DMS114 treated with DMSO at 0.1 percent for 48 hours (cell line): ENCODE measurements around the gene HOXD3.
A peak's percentile ranks its signal among the peaks of the same experiment; 100 is the strongest.

Experiments
- DNase-seq: peaks from one replicate; lab custom pipeline; 2025; ENCODE audit not compliant: unreplicated experiment; lab: John Stamatoyannopoulos, UW

HOXD3 gene

DNA sequence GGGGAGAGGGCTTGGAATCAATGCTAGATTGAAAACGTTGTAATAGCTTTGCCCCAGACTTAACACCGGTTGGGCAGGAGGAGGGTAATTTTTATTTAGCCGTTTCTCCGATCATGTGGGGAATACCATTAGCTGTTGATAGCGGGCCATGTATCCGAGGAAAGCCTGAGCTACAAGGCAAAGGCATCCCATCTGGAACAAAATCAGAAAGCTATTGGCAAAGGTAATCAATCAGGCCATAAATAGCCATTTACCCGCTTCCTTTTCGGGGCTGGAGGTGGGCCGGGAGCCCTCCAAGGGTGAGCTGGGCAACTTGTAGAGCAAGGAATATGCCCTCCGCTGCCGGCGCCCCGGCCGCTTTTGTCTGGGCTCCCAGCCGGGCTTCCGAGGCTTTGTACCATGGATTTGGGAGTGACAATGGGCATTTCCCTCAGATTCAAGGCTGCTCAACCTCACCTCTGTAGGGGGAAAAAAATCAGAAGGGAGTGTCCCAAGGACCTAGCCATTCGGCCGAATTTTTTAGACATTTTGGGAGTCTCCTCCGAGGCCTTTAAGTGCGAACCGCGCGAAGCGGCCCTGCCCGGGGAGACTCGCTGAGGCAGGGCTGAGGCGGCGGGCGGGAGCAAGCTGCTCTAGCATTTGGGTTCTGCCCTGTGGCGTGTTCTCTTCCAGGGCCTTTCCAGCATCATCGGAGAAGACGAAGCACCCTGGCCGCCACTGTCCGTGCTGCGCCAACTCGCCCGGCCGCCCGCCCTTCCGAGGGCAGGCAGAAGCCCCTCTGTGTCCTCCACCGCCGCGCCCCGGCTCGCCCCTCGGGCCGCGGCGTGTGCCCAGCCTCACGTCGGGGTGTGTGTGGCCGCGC is 35.7 kb upstream of the HOXD3 start:
- no peak for DNase-seq

DNA sequence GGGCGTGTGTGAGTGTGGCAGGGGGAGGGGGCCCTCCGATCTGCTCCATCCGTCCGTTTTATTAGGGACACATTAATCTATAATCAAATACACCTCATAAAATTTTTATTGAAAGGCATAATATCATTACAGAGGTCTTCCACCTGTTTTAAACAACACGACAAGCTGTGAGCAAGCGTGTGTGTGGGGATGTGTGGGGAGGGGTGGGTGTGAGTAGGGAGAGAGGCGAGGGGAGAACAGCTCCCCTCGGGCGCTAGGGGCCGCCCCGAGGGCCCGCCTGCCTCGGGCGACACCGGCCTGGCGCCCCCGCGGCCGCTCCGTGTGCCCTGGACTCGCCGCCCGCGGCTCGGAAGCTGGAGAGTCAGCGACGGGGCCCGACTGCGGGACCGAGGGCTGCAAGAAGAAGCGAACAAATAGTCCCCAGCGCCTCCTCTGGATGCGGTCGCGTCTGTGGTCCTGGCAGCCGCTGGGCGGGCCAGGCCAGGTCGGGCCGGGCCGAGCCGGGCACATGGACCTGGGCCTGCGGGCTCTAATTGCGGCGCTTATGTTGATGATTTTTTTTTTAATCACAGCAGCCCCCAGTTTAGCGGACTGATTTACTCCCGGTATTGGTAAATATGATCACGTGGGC is 34.9 kb upstream of the HOXD3 start:
- no peak for DNase-seq

DNA sequence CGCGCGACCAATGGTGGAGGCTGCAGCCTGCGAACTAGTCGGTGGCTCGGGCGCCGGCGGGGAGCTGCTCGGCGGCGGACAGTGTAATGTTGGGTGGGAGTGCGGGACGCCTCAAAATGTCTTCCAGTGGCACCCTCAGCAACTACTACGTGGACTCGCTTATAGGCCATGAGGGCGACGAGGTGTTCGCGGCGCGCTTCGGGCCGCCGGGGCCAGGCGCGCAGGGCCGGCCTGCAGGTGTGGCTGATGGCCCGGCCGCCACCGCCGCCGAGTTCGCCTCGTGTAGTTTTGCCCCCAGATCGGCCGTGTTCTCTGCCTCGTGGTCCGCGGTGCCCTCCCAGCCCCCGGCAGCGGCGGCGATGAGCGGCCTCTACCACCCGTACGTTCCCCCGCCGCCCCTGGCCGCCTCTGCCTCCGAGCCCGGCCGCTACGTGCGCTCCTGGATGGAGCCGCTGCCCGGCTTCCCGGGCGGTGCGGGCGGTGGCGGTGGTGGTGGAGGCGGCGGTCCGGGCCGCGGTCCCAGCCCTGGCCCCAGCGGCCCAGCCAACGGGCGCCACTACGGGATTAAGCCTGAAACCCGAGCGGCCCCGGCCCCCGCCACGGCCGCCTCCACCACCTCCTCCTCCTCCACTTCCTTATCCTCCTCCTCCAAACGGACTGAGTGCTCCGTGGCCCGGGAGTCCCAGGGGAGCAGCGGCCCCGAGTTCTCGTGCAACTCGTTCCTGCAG is 34.3 kb upstream of the HOXD3 start, which contains the start of gene HOXD9:
TSS of gene HOXD9 (plus strand) at position 37 of the 728 bp plus-strand sequence. CDS start at position 87, 50 bp downstream.
- DNase-seq, result no peak

DNA sequence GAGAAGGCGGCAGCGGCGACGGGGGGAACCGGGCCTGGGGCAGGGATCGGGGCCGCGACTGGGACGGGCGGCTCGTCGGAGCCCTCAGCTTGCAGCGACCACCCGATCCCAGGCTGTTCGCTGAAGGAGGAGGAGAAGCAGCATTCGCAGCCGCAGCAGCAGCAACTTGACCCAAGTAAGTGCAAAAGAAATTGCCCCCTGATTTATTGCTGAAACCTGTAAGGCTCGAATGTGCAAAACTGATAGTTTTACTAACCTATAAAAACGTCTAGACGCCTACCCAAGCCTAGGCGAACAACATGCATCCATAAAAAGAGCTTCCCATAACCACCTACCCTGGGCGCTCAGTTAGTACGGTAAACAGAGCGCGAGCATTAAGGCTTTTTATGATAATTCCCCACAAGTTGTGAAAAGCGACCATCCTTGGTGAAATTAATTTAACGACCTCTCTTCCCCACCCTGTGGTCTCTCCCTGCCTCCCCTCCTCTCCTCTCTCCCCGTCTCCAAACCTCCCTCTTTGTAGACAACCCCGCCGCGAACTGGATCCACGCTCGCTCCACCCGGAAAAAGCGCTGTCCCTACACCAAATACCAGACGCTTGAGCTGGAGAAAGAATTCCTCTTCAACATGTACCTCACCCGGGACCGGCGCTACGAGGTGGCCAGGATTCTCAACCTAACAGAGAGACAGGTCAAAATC is 33.5 kb upstream of the HOXD3 start:
- no peak for DNase-seq

DNA sequence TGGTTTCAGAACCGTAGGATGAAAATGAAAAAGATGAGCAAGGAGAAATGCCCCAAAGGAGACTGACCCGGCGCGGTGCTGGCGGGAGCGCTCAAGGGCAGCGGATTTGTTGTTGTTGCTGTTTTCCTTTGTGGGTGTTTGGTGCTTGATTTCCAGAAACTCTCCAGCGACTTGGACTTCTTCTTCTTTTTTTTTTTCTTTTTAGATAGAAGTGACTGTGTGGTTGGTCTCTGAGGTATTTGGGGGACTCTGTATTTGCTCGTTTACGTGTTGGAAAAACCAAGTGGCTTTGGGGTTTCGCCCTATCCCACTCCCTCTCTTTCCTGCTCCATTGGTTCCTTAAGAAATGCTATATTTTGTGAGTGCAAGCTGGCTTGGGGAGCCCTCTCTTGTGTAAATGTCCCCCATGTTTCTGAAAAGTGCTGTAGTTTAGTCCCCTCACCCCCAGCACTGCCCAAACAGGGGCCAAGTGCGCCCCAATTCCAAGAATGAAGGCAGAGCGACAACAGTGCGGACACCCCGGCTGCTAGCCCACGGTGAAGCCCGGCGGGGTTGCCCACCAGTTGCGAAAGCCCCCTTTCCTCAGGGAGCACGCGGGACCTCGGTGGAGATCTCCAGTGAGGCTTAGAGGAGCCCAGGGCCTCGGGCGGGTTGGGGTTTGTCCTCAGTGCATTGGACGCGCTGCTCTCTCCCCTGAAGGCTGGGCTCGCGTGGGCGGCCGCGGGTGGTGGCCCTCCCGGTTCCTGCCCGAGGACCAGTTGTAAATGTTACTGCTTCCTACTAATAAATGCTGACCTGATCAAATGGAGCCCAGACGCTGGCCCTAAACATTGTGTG is 32.8 kb upstream of the HOXD3 start:
- no peak for DNase-seq

DNA sequence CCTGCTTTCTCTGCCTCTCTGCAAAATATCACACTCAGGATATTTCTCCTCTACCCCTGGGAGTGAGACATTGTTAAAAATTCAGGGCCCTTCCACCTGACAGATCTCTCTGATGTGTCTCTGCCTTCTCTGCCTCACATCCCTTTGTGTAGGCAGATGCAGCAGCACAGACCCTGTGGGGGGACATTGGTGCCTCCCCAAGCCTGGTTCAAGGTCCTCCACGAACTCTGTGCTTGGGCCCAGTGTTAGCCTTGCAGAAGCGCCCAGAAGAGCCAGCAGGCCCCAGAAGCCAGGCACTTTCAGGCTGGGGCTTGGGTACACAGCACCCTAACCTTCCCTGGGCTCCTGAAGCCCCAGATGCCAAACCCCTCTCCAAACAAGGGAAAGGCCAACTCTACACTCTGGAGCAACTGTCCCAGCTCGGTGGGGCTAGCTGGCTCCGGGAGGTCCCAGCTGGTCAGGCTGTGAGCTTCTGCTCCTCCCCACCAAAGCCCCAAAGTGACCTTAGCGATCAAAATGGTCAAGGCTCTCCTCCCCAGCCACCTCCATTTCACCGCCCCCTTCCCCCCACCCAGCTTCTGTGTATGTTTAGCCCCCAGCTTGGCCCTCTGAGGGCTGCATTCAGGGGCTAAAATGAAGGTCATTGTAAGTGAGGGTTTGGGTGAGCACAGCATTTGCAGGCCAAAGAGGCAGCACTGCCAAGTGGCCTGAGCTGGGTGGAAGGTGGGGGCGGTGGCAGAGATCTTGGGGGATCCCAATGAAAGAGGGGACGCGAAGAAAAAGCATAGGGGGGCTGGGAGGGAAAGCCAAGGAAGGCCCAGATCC is 31.9 kb upstream of the HOXD3 start:
- DNase-seq, result no peak

DNA sequence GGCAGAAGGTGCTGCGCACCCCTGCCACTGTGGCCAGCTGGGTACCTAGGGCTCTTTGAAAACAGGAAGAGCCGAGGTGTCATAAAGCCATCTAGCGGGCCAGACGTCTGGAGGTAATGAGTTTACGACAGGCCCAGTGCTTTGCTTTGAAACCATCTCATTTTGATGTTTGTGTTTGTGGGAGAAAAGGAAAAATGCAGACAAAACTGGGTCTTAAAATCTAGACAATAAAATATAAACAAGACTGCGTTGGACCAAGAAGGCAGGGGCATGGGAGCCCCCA is 31.4 kb upstream of the HOXD3 start:
- no peak for DNase-seq

DNA sequence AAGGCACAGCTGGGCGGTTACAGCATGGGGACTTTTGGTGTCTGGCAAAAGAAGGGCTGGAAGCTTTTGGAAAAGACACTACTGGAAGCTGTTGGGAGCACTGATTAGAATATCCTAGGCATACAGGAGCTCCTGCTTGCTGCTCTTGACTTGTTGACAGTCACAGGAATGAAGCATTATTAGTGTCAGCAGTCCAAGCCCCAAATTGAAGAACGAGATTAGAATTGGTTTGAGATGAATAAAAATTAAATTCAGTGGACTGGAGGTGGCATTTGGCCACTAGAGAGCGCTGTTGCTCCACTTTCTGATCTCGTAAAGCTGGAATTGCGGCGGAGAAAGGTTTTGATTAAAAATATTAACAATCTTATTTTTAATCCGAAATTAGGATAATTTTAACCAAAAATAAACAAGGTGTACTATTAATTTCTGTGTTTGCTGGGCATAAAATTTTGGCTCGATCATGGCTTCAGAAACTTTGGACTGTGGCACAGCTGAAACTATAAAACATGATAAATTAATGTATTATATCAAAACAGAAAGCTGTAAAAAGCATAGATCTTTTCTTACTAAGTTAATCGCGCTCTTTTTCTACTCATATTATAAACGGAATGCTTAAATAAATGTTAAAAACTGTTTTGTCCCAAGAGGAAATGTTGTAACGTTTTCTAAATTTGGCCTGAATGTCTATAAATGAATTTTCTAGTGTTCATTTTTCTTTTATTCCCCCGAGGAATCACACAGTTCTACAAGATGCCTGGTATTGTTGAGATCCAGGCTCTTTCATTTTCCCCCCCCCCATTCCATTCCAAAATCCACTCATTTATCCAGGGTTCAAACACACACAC is 30.0 kb upstream of the HOXD3 start:
- DNase-seq, result peak; percentile 42

DNA sequence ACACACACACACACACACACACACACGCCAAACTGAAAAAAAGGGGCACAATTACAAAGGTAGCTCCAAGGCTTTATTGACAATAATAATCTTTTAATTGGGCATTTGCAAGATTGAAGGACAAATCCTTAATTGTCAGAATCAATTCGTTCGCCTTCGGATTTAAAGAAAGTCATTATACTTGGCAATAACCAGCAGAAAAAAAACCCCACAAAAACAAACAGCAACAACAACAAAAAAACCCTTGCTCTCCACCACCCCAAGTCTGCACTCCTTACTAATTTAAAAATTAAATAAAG is 29.4 kb upstream of the HOXD3 start:
- DNase-seq, result no peak

DNA sequence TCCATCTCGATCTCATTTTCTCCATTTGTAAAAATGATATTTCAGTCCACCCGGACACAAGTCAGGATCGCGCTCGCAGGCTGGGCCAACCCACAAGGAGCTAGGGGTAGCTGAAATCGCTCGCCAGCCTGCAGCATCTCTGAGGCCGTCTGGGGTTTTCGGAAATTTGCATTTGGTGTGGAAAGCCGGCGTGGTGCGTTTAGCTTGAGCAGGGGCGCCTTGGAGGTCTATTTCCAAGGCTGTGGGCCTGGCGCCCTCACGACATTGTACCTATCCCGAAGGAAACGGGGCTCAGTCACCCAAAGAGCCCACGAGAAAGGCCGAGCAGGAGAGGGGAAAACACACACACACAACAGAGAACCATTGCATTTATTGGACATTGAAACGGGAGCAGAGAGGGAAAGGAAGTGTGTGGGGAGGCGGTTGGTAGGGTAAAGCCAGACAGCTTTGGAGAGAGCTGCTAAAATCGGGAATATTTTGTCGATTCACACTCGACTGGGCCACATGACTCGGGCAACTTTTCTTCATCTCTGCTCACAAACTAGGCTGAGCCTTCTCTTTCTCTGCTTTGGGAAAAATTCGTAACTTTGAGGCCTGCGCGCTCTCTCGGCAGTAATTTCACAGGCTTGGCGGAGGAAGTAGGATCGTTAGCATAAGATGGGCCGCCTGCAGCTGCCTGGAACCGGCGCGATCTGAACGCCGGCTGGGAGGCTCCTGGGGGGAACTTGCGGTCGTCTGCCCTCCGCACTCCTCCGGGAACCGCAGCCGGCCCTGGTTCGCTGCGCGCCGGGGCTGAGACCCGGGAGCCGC is 28.7 kb upstream of the HOXD3 start:
- no peak for DNase-seq

DNA sequence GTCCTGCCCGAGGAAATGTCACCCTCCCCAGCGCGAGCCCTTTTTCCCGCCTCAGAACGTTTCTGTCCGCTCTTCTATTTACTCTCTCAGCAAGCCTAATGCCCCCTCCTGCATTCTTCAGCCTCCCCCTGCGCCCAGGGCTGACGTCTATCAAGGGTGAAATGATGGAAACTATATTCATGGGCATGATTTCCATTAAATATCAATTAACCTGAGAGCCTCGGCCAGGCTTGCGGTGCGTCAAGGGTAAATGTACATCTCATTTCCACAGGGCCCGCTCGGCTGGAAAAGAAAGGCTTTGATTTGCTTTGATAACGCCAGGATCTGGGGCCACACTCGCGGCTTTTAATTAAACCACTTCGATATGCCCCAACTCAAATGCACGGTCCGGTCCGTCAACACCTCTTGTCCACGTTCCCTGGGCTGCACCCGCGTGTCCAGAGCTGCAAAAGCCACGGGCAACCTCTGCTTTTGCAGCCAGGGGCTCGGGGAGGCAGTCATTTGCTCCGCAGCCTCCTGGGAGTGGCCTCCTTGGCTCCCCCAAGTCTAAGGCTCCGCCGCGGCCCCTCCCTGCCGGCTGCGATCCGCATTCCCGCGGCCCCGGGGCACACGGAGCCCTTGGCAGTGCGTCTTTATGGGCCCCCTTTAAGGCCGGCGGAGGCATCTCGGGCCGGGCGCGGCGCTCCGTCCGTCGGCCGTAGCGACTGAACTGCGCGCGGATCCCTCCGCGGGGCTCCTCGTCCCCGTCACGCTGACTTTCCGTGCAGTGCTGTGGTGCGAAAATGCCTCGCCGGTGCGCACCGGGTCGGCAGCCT is 27.9 kb upstream of the HOXD3 start, which contains the start of gene HOXD8:
TSS of gene HOXD8 (plus strand) at position 724 of the 815 bp plus-strand sequence. CDS start 662 bp downstream, outside the sequence.
- DNase-seq, result peak; percentile 50

DNA sequence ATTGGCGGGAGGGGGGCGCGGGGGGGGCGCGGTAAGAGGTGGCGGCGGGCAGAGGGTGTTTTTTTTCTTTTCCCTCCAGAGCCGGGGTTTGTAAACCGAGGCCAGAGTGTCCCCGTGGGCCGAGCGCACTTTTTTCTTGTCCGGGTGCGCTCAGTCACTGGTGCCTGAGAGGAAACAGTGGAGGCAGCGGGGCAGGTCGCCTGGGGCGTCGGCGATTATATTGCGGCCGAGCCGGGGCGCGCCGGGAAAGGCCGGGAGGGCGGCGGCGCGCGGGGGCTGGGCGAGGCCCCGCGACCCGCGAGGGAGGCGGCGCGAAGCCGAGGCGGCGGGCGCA is 27.3 kb upstream of the HOXD3 start:
- no peak for DNase-seq

DNA sequence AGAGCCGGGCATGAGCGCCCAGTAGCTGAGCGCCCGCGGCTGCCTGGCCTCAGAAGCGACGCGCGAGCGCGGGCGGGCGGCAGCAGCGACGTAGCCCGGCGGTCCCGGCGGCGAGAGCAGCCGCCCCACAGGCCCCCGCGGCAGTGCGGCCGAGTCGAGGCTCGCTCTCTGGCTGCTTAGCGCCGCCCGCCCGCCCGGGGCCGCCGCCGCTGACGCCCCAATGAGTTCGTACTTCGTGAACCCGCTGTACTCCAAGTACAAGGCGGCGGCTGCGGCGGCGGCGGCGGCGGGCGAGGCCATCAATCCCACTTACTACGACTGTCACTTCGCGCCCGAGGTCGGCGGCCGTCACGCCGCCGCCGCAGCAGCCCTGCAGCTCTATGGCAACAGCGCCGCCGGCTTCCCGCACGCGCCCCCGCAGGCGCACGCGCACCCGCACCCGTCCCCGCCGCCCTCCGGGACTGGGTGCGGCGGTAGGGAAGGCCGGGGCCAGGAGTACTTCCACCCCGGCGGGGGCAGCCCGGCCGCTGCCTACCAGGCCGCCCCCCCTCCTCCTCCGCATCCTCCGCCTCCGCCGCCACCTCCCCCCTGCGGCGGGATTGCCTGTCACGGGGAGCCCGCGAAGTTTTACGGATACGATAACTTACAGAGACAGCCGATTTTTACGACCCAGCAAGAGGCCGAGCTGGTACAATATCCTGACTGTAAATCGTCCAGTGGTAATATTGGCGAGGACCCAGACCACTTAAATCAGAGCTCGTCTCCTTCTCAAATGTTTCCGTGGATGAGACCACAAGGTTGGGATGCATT is 26.8 kb upstream of the HOXD3 start:
- no peak for DNase-seq

DNA sequence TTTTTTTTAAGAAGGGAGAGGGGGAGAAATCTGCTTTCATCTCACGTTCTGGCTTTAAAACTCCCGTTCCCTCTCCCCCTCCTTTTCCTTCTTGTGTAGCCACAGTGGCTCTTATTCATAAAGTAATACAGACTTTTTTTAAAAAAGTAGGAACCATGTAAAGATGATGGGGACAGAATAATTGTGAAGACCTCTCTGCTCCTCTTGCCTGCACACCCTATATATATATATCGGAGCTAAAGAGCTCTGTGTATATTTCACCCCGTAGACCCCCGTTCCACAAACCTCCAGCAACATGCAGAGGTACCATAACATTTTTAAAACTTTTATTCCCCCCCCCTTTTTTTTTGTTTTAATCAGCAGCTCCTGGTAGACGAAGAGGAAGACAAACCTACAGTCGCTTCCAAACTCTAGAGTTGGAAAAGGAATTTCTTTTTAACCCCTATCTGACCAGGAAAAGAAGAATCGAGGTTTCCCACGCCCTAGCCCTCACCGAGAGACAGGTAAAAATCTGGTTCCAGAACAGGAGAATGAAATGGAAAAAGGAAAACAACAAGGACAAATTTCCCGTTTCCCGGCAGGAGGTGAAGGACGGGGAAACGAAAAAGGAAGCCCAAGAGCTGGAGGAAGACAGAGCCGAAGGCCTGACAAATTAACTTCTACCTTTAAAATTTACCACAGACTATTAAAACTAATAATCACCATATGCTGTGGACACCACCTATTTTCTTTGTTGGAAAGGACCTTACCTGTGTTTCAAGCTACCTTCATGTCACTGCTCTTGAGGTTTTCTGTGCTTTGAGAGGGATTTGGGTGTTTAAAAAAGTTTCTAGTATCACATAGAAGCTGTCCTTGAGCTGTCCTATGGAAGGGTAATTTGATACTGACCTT is 25.9 kb upstream of the HOXD3 start:
- DNase-seq, result no peak

DNA sequence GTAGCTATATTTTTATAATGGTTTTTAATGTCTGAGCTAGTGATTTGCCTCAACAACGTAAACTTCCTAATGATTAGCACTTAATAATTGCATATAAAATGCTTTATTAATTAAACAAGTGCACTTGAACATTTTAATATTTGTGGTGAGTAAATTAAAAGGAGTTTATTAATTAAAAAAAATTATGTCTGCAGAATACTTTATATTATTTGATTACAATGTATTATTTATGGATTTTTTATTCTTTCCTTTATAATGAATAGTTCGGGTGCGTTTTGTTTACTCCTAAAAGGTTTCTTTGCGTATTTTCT is 25.3 kb upstream of the HOXD3 start:
- DNase-seq, result no peak
